NCI-H345 treated with DMSO at 0.1 percent for 48 hours (cell line): ENCODE measurements around the gene A1BG.

Experiments
- DNase-seq: peaks from one replicate; lab custom pipeline; 2025; ENCODE audit not compliant: unreplicated experiment; lab: John Stamatoyannopoulos, UW

A1BG gene

GRCh38 chr19:58300620-58301019, 52.7 kb downstream of the A1BG start:
- no peak for DNase-seq

- no peak for DNase-seq
Measured at GRCh38 chr19:58296104-58296503, 57.2 kb downstream of the A1BG start.
